H9 (cell line): Measurements from ENCODE around the gene BCAS4. TPM values are rescaled to one million over a fixed set of nuclear protein-coding genes. Genes with fewer than 3 reads are reported as not detected.

Experiments used
- DNase-seq: peaks from one replicate; pipeline ENCODE4 v3.0.0-alpha.2; 2017
- H2AFZ ChIP-seq: one replicate; pipeline ENCODE4 v1.6.1; 2013; ENCODE audit warnings: mild to moderate bottlenecking, low read length, control low read depth, moderate library complexity
- H2AK5ac ChIP-seq: 2 replicates; pipeline ENCODE4 v1.6.1; 2013; ENCODE audit warnings: low read length, control low read depth, mixed read lengths; ENCODE audit not compliant: insufficient read length
- H2BK120ac ChIP-seq: one replicate; pipeline ENCODE4 v1.6.1; 2013; ENCODE audit warnings: low read depth, mild to moderate bottlenecking, low read length, control low read depth, inconsistent platforms; ENCODE audit not compliant: poor library complexity, severe bottlenecking
- H2BK12ac ChIP-seq: 2 replicates; pipeline ENCODE4 v1.6.1; 2013; ENCODE audit warnings: low read length, control low read depth, mixed read lengths, low read depth; ENCODE audit not compliant: insufficient read length
- H2BK15ac ChIP-seq: 2 replicates; pipeline ENCODE4 v1.6.1; 2013; ENCODE audit warnings: low read depth, low read length, control low read depth
- H2BK20ac ChIP-seq: one replicate; pipeline ENCODE4 v1.6.1; 2013; ENCODE audit warnings: low read depth, mild to moderate bottlenecking, low read length, control low read depth, inconsistent platforms; ENCODE audit not compliant: poor library complexity, severe bottlenecking
- H2BK5ac ChIP-seq: 2 replicates; pipeline ENCODE4 v1.6.1; 2013; ENCODE audit warnings: low read length, control low read depth, mixed read lengths; ENCODE audit not compliant: insufficient read length
- H3K14ac ChIP-seq: 2 replicates; pipeline ENCODE4 v1.6.1; 2013; ENCODE audit warnings: low read length, control low read depth; ENCODE audit not compliant: insufficient read depth
- H3K18ac ChIP-seq: 2 replicates; pipeline ENCODE4 v1.6.1; 2013; ENCODE audit warnings: low read depth, mild to moderate bottlenecking, mixed read lengths, low read length, control low read depth; ENCODE audit not compliant: insufficient read length
- H3K23ac ChIP-seq: 2 replicates; pipeline ENCODE4 v1.6.1; 2013; ENCODE audit warnings: low read length, control low read depth, mixed read lengths, low read depth; ENCODE audit not compliant: insufficient read length
- H3K23me2 ChIP-seq: 2 replicates; pipeline ENCODE4 v1.6.1; 2013; ENCODE audit warnings: low read depth, mild to moderate bottlenecking, mixed read lengths, low read length, control low read depth; ENCODE audit not compliant: insufficient read length, poor library complexity, severe bottlenecking
- H3K27ac ChIP-seq: 2 replicates; pipeline ENCODE4 v1.5.1; 2013; ENCODE audit warnings: low read length, control low read depth, mixed read lengths, low read depth; ENCODE audit not compliant: insufficient read length
- H3K27me3 ChIP-seq: 2 replicates; pipeline ENCODE4 v1.6.1; 2013; ENCODE audit warnings: low read length, control low read depth, inconsistent platforms; ENCODE audit not compliant: insufficient read depth
- H3K4ac ChIP-seq: 2 replicates; pipeline ENCODE4 v1.6.1; 2013; ENCODE audit warnings: low read depth, mild to moderate bottlenecking, control low read depth, inconsistent platforms, low read length, moderate library complexity
- H3K4me1 ChIP-seq: 2 replicates; pipeline ENCODE4 v1.6.1; 2013; ENCODE audit warnings: low read length, control low read depth, inconsistent platforms; ENCODE audit not compliant: insufficient read depth
- H3K4me2 ChIP-seq: 2 replicates; pipeline ENCODE4 v1.6.1; 2013; ENCODE audit warnings: low read length, control low read depth, mixed read lengths; ENCODE audit not compliant: insufficient read length, insufficient read depth
- H3K56ac ChIP-seq: 2 replicates; pipeline ENCODE4 v1.6.1; 2013; ENCODE audit warnings: low read depth, mild to moderate bottlenecking, mixed read lengths, low read length, control low read depth; ENCODE audit not compliant: insufficient read length
- H3K79me1 ChIP-seq: 2 replicates; pipeline ENCODE4 v1.6.1; 2013; ENCODE audit warnings: low read depth, mild to moderate bottlenecking, moderate library complexity, low read length, control low read depth, inconsistent platforms; ENCODE audit not compliant: insufficient read depth, poor library complexity, severe bottlenecking
- H3K79me2 ChIP-seq: 2 replicates; pipeline ENCODE4 v1.6.1; 2013; ENCODE audit warnings: low read length, control low read depth, inconsistent platforms; ENCODE audit not compliant: insufficient read depth
- H3K9ac ChIP-seq: 2 replicates; pipeline ENCODE4 v1.6.1; 2013; ENCODE audit warnings: low read length, control low read depth, mixed read lengths; ENCODE audit not compliant: insufficient read length; ENCODE audit errors: extremely low read depth
- H3K9me3 ChIP-seq: one replicate; pipeline ENCODE4 v1.6.1; 2013; ENCODE audit warnings: low read depth, low read length, inconsistent platforms; ENCODE audit not compliant: control insufficient read depth
- H3T11ph ChIP-seq: one replicate; pipeline ENCODE4 v1.6.1; 2013; ENCODE audit warnings: mild to moderate bottlenecking, low read length, control low read depth, inconsistent platforms
- H4K20me1 ChIP-seq: one replicate; pipeline ENCODE4 v1.6.1; 2013; ENCODE audit not compliant: control insufficient read depth, insufficient read length, insufficient read depth
- H4K5ac ChIP-seq: 2 replicates; pipeline ENCODE4 v1.6.1; 2013; ENCODE audit warnings: low read depth, mild to moderate bottlenecking, mixed read lengths, low read length, control low read depth; ENCODE audit not compliant: insufficient read length
- H4K8ac ChIP-seq: replicated peaks from 2 replicates; pipeline ENCODE4 v1.6.1; 2013; ENCODE audit warnings: low read length, control low read depth, mixed read lengths, low read depth; ENCODE audit not compliant: insufficient read length
- H4K91ac ChIP-seq: 2 replicates; pipeline ENCODE4 v1.6.1; 2013; ENCODE audit warnings: low read depth, mild to moderate bottlenecking, moderate library complexity, mixed read lengths, low read length, control low read depth; ENCODE audit not compliant: insufficient read length
- H3K27ac Mint-ChIP-seq, 3 experiments: 2 replicates in 2 of 3; 3 replicates in 1 of 3; pipeline ENCODE4 v1.8.0; 2020 to 2021; ENCODE audit warnings: mixed read lengths in 3 of 3, mild to moderate bottlenecking in 1 of 3, moderate library complexity in 1 of 3
- H3K27me3 Mint-ChIP-seq: 2 replicates; pipeline ENCODE4 v1.8.0; 2021; ENCODE audit warnings: low read depth, mild to moderate bottlenecking, moderate library complexity, mixed read lengths
- H3K36me3 Mint-ChIP-seq, 3 experiments: 2 replicates in 2 of 3; 3 replicates in 1 of 3; pipeline ENCODE4 v1.8.0; 2020 to 2021; ENCODE audit warnings: low read depth in 3 of 3, mixed read lengths in 3 of 3; ENCODE audit not compliant: insufficient read depth in 1 of 3
- H3K4me1 Mint-ChIP-seq, 2 experiments: 2 replicates each; pipeline ENCODE4 v1.8.0; 2020; ENCODE audit warnings: mixed read lengths in 2 of 2
- H3K4me3 Mint-ChIP-seq, 2 experiments: 2 replicates in 1 of 2; 3 replicates in 1 of 2; pipeline ENCODE4 v1.8.0; 2020 to 2021; ENCODE audit warnings: mild to moderate bottlenecking in 2 of 2, mixed read lengths in 2 of 2, moderate library complexity in 1 of 2
- H3K9me3 Mint-ChIP-seq, 2 experiments: 2 replicates in 1 of 2; 3 replicates in 1 of 2; pipeline ENCODE4 v1.8.0; 2020; ENCODE audit warnings: mild to moderate bottlenecking in 2 of 2, mixed read lengths in 2 of 2, moderate library complexity in 1 of 2
- CTCF ChIP-seq: fragments of 200-600 bp; sonication (generic); conservative IDR thresholded peaks from 3 replicates; pipeline ENCODE4 v1.8.0; 2021; ENCODE audit warnings: antibody characterized with exemption, mild to moderate bottlenecking
- WGBS: extraction: QIAGEN DNeasy Blood & Tissue Kit; methylation state at CpG from one replicate; pipeline ENCODE4 v1.1.7; 2013; ENCODE audit warnings: missing lambda C conversion rate, low lambda C conversion rate, mixed read lengths; ENCODE audit not compliant: insufficient read length; ENCODE audit errors: extremely low coverage; 5-methylcytosine and 5-hydroxymethylcytosine counted together
- total RNA-seq: library from RNA; stranded (reverse); gene quantifications from 2 replicates; pipeline ENCODE4 v1.2.1, GENCODE V29; 2021

The BCAS4 gene
- total RNA-seq, 1 experiment from 2014 or later = 16.9 TPM

DNA sequence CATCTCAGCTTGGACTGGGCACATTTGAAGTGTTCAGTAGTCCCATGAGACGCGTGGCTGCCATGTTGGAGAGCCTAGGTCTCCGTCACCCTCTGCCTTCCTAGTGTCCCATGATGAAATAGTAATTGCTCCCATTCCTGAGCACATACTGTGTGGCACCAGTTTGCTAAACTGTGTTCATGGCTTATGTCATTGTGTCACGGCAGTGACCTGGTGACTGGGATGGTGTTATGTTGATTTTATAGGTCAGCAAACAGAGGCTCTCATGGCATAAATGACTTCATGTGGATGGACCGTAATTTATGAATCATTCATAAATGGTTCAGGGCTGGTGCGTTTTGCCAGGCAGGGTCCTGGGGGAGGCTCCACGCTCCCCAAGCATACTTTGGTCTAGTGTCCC, 3.8 kb downstream of the BCAS4 start:
- H3K27ac Mint-ChIP-seq = peak overlapping the region in 1 of 3 experiments; percentile 32; a peak in 2 of 7 replicates
- no peak for DNase-seq
- Histone ChIP-seq H3K18ac (no peak overlapping the region), H2BK5ac (peak overlapping the region; percentile 35), H3K14ac (no peak overlapping the region), H3K27me3 (no peaks in the 10 kb centered on the region), H2BK20ac (no peak overlapping the region), H4K5ac (no peak overlapping the region), H4K91ac (no peak overlapping the region), H4K20me1 (no peaks in the 10 kb centered on the region), H3K23ac (no peak overlapping the region), H2AFZ (no peak overlapping the region), H2BK12ac (no peak overlapping the region), H3K79me2 (no peaks in the 10 kb centered on the region; the same call in 1 of the 2 replicates), H3K4me2 (no peak overlapping the region), H3K23me2 (no peaks in the 10 kb centered on the region), H3K9ac (no peak overlapping the region), H3K27ac (no peak overlapping the region), H3K9me3 (no peaks in the 10 kb centered on the region), H4K8ac (no peak overlapping the region), H3K4me1 (no peaks in the 10 kb centered on the region), H2BK120ac (no peak overlapping the region), H3K4ac (no peak overlapping the region), H3T11ph (no peak overlapping the region), H3K79me1 (no peaks in the 10 kb centered on the region), H2BK15ac (no peak overlapping the region), H3K56ac (no peak overlapping the region), H2AK5ac (no peak overlapping the region)
- peaks cover 0 to 3% (median 3%) of the 10 kb centered on the region in 3 experiments; a peak in 4 of 7 replicates for H3K36me3 Mint-ChIP-seq
- peaks cover 18 to 28% of the 10 kb centered on the region in 2 experiments for H3K4me1 Mint-ChIP-seq
- no CpG with 5 or more reads among the region's 7 CpGs for WGBS
- peaks cover 7% of the 10 kb centered on the region; the same call in 1 of the 2 replicates for H3K27me3 Mint-ChIP-seq
- H3K9me3 Mint-ChIP-seq = no peaks in the 10 kb centered on the region
- H3K4me3 Mint-ChIP-seq = no peak overlapping the region
- no peak for TF ChIP-seq CTCF
